HG03175 (cell line): ENCODE results near the gene SF3A2.

ENCODE experiments used
- ATAC-seq: cut with Tn5 transposase; IDR thresholded peaks from one replicate; pipeline ENCODE4 v1.9.1; 2021; ENCODE audit warnings: mild to moderate bottlenecking, moderate library complexity; ENCODE audit not compliant: unreplicated experiment

The SF3A2 gene

GRCh38 chr19:2207008-2207407 lies 29.6 kb upstream of the SF3A2 start:
- no peak for ATAC-seq

DNA sequence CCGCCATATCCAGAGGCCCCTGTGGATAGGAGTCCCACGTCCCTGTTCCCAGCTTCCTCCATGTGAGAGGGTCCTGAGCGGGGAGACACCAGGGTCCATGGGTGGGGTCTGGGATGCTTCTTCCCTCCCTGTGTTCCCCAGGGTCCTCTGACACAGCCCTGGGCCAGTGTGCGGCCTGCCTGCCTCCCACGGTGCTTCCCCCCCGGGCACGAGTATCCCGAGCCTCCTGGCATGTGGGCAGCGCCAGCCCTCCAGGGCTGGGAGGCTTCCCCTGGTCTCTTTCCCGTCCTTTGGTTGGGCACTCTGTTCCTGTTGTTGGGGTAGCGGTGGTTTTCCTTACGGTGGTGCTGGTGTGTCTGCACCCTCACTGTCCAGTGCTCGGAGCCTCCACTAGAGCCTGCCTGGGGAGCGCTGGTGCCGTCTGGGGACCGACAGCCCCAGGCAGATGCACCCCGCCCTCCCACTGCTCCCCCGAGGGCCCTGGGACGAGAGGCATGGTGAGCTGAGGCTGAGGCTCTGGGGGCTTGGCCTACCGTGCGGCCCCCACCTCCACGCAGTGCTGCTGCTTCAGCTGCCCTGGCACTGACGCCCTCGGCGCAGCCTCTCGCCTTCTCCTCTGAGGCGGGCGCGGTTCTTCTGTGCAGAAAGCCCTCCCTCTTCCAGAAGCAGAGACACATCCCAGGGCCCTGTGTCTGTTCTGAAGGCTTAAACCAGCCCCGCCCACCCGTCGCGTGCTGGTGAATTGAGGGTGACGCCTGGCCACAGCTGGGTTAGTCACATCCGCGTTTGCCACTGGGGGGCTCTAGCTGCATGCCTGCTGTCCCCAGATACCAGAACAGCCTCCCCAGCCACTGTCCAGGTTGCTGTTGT lies 28.4 kb upstream of the SF3A2 start:
- ATAC-seq, result no peak

- no peak for ATAC-seq
Observed at GRCh38 chr19:2208975-2209374, 27.6 kb upstream of the SF3A2 start.

- ATAC-seq, result no peak
Observed at GRCh38 chr19:2209408-2209807, 27.2 kb upstream of the SF3A2 start.

DNA sequence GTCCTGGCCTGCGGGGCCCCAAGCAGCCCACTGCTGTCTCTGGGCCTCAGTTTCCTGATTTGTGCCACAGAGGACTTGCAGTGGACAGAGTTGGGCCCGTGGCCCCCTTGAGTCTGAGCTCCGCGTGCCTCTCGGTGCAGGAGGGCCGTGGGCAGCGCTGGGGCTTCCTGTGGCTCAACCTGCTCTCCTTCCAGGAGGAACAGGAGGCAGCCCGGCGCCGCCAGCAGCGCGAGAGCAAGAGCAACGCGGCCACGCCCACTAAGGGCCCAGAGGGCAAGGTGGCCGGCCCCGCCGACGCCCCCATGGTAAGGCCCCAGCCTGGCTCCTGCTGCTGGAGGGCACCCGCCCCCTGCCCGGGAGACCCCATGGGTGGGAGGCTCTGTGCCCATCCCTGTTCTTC lies 26.4 kb upstream of the SF3A2 start:
- no peak for ATAC-seq

- ATAC-seq, result no peak
Observed at GRCh38 chr19:2210987-2211740, 25.5 kb upstream of the SF3A2 start.

DNA sequence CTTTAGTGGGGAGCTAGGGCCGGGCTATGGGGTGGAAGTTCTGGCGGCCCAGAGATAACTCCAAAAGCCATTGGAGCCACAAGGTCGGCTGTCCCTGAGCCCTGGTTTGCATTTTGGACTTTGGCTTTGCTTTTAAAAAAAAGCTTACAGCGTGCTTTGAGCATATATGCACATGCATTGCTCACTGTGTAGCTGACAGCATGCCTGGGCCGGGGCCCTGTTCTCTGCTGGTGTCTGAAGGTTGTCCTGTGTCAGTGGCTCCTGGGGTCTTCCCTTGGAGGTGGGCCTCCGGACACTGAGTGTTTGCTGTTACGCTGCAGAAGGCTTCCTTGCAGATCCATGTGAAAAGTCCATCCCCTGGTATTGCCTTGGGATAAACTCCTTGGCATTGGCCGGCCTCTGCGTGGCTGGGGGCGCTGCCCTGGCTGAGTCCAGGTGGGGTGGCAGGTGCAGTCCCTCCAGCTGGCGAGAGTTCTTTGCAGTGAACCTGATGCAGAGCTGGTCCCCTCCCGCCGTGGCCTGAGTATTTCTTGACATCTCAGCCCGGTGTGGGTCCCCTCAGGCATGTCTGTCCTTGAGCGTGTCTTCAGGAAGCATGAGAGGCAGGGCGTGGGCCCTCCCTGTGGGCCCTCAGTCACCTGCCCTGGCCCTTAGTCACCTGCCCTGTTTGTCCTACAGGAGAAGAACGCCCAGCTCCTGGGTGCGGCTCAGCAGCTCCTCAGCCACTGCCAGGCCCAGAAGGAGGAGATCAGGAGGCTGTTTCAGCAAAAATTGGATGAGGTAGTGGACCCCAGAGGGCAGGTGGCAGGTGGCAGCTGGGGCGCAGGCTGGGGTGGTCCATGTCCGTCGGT lies 23.5 kb upstream of the SF3A2 start:
- no peak for ATAC-seq

GRCh38 chr19:2213799-2214198 lies 22.8 kb upstream of the SF3A2 start:
- ATAC-seq, result no peak

- ATAC-seq, result no peak
Observed at GRCh38 chr19:2214251-2214650, 22.4 kb upstream of the SF3A2 start.

DNA sequence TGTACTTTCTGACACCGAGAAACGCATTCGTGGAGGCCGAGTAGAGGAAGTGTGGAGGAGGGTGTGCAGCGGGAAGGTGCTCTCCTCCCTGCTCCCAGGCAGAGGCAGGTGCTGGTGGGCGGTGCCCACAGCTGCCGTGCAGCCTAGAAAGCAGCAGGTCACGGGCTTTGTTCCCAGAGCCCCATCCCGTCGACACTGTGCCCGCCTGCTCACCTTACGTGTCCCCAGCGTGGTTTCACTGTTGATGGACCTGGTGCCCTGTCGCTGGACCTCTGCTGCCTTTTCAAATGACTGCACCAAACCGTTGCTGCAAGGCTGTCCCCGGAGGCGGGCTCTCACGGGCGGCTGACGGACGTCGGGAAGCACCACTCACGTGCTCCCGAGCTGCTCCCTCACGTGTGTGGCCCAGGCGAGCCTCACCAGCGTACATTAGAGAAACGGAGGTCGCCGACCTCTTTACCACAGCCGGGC lies 21.3 kb upstream of the SF3A2 start:
- ATAC-seq, result no peak

GRCh38 chr19:2216361-2217225 lies 20.0 kb upstream of the SF3A2 start:
- no peak for ATAC-seq

- no peak for ATAC-seq
Observed at GRCh38 chr19:2217591-2217990, 19.0 kb upstream of the SF3A2 start.

- ATAC-seq, result no peak
Observed at GRCh38 chr19:2219726-2220125, 16.9 kb upstream of the SF3A2 start.

GRCh38 chr19:2221250-2221831 lies 15.3 kb upstream of the SF3A2 start:
- ATAC-seq, result no peak

DNA sequence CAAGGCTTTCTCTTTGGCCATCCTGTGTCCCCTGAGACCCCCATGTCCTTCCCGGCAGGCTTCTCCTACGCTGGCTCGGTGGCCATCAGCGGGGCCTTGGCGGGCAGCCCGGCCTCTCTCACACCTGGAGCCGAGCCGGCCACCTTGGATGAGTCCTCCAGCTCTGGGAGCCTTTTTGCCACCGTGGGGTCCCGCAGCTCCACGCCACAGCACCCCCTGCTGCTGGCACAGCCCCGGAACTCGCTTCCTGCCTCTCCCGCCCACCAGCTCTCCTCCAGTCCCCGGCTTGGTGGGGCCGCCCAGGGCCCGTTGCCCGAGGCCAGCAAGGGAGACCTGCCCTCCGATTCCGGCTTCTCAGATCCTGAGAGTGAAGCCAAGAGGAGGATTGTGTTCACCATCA lies 14.7 kb upstream of the SF3A2 start:
- ATAC-seq, result no peak

- no peak for ATAC-seq
Observed at GRCh38 chr19:2223391-2223790, 13.2 kb upstream of the SF3A2 start.

GRCh38 chr19:2223959-2224358 lies 12.7 kb upstream of the SF3A2 start:
- no peak for ATAC-seq

- no peak for ATAC-seq
Observed at GRCh38 chr19:2224754-2225349, 11.8 kb upstream of the SF3A2 start.

DNA sequence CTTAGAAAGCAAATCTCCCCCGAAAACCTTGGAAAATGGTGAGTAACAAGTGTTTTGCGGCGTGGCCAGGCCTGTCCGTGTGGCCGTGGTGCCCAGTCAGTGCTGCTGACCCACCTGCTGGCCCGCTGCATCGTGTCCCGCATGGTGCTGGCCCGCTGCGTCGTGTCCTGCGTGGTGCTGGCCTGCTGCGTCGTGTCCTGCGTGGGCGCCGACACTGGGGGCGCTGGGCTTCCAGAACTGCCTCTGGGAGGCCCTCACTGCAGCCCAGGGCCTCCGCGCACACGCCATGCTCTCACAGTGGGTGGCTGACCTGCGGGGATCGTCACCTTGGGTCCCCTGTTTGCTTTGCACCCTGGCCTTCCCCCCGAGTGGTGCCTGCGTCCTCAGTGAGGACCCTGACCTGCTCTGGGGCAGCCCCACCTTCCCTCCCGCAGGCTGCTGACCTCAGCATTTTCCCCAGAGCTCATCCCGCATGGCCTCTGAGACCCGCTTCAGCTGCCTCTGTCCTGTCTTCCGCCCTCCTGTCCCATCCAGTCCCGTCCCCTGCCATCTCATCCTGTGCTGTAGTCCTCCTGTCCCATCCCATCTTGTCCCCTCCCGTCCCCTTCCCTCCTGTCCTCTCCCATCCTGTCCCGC lies 11.1 kb upstream of the SF3A2 start:
- ATAC-seq, result no peak
